ENCODE measurements around the gene KDM3B. TPM values are rescaled to one million over a fixed set of nuclear protein-coding genes. Genes with fewer than 3 reads are reported as not detected.
"Not testable (repeated sequence)": the region's sequence is repeated elsewhere in the genome, so short reads cannot be mapped to it uniquely, and the experiment has no call there.

Gene KDM3B, protein sequence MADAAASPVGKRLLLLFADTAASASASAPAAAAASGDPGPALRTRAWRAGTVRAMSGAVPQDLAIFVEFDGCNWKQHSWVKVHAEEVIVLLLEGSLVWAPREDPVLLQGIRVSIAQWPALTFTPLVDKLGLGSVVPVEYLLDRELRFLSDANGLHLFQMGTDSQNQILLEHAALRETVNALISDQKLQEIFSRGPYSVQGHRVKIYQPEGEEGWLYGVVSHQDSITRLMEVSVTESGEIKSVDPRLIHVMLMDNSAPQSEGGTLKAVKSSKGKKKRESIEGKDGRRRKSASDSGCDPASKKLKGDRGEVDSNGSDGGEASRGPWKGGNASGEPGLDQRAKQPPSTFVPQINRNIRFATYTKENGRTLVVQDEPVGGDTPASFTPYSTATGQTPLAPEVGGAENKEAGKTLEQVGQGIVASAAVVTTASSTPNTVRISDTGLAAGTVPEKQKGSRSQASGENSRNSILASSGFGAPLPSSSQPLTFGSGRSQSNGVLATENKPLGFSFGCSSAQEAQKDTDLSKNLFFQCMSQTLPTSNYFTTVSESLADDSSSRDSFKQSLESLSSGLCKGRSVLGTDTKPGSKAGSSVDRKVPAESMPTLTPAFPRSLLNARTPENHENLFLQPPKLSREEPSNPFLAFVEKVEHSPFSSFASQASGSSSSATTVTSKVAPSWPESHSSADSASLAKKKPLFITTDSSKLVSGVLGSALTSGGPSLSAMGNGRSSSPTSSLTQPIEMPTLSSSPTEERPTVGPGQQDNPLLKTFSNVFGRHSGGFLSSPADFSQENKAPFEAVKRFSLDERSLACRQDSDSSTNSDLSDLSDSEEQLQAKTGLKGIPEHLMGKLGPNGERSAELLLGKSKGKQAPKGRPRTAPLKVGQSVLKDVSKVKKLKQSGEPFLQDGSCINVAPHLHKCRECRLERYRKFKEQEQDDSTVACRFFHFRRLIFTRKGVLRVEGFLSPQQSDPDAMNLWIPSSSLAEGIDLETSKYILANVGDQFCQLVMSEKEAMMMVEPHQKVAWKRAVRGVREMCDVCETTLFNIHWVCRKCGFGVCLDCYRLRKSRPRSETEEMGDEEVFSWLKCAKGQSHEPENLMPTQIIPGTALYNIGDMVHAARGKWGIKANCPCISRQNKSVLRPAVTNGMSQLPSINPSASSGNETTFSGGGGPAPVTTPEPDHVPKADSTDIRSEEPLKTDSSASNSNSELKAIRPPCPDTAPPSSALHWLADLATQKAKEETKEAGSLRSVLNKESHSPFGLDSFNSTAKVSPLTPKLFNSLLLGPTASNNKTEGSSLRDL (N-terminal part only)
- total RNA-seq: 60.4 TPM

DNA sequence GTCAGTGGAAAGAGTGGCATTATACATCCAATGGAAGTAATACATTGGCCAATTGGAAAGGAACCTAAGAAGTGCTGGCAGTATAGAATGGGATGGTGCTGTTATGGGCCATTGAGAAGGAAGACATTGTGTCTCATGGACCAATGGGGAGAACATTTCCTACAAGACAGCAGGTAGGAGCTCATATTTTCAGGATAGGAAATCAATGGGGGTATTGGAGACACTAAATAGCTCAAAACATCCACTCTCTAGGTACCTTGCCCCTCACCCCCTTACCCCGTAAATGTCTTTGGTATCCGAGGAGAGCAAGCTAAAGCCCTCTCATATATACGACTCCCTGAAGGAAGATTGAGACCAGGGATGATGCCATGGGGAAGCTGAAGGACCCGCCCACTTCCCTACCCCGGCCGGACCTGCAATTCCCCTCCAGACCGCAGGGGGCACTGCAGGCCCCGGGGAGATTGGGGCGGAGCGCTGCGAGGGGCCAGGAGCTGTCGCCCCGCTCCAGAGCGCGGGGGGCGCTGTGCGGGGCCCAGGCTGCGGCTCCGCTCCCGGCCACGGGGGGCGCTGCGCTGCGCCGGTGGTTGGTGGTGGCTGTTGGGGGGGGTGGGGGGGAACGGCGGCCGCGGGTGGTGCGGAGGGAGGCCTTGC, at the start of gene KDM3B:
TSS of gene KDM3B (plus strand) at position 615 of the 651 bp plus-strand sequence. CDS start 111 bp downstream, outside the sequence.
- DNase-seq: peak; percentile 84

DNA sequence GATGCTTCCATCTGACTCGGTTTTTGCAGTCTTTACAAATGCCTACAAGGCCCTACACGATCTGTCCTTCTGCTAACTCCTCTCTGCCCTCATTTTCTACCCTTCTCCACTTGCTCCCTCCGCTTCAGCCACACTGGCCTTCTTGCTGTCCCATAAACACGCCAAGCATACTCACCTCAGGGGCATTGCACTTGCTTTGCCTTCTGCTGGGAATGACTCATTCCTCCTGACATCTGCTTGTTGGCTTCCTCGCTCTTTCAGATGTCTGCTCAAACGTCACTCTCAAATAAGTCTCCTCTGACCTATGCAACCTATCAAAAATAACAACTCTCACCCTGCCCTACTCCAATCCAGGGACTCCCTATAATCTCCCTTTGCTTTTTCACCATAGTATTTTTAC, 49.1 kb upstream of the KDM3B start:
- no peak for DNase-seq

DNA sequence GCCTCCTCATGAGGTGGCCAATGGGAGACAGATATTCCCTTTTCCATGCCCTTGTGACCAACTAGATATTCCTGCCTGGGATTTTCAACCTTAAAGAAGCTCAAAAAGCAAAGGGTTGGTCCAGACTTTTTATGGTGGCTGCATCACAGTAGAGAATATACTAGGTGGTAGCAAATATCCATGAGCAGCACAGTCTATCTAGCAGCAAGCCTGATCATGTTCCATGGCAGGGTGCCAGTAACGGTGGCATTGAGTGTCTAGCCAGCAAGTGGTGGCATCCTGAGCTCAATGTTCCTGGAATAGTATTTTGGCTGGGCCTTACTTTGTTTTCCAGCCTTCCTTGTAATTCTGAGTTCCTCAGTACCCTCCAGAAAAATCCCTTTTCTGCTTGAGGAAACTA, 46.7 kb upstream of the KDM3B start:
- DNase-seq: no peak

DNA sequence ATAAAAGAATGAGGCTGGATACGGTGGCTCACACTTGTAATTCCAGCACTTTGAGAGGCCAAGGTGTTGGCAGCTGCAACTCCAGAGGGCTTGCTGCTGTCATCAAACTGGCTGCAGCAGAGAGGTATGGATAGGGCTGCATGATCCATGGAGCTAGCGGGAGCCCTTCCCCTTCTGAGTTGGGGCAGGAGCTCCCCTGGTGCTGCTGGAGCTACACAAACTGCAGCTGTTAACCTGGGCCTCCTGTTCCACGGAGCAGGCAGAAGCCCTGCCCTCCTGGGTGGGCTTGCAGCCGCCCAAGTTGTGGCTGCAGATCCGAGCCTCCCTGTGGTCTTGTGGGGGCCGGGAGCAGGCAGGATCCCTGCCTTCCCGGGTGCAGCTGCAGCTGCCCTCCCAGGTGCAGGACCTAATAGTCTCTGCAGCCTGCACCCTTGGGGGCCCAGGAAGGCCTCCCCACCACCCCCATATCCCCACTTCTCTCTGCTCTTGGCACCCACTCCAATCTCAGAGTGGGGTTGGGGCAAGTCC, 36.7 kb upstream of the KDM3B start:
- no peak for DNase-seq

DNA sequence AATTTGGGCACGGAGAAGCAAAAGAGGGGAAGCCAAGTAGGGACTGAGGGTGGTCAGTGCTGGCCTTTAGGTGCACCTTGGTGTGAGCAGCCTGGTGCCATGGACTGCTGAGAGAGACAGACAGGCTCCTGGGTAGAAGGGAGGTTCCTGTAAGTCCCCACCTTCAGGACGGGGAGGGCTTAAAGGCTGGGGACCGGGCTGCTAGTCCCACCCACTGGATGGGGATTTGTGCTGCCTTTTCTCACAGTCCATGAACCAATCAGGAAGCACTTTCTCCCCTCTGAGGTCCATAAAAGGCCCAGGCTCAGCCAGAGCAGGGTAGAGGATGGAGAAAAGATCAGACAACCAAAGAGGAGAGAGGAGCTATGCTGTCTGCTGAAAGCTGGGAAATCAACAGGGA, 36.1 kb upstream of the KDM3B start:
- no peak for DNase-seq

DNA sequence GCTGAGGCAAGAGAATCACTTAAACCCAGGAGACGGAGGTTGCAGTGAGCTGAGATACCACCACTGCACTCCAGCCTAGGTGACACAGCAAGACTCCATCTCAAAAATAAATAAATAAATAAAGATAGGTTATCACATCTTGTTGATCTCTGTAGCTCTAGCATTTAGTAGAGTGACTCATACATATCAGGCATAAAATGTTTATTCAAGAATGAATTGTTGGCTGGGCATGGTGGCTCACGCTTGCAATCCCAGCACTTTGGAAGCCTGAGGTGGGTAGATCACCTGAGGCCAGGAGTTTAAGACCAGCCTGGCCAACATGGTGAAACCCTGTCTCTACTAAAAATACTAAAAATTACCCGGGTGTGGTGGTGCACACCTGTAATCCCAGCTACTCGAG, 34.3 kb upstream of the KDM3B start:
- DNase-seq: not testable (repeated sequence)

DNA sequence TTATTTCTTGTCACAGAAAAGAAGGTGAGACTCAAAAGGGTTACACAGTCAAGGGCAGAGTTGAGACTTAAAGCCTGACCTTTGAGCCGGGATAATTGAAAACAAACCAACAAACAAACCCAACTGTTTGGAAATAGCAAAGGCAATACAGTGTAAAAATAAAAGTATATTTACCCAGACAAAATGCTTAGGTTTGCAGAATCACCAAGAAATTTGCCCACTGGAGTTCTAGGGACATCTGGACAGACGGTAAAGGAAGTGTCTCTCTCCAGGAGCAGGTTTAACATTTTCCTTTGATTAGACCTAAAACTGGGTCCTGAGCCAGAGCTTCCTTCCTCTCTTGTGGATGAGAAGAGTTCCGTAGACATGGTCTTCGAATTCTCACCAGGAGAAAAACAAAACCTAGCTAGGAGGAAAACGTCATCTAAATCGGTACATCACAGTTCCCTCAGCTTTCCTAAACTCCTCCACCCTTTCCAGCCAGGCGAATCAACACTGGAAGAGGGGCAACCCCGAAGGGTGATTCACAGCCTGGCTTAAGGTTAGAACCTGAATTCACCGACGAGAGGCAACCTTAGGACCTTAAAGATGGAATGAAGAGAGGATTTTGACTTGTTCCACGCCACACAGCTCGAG, 21.6 kb upstream of the KDM3B start:
- no peak for DNase-seq

DNA sequence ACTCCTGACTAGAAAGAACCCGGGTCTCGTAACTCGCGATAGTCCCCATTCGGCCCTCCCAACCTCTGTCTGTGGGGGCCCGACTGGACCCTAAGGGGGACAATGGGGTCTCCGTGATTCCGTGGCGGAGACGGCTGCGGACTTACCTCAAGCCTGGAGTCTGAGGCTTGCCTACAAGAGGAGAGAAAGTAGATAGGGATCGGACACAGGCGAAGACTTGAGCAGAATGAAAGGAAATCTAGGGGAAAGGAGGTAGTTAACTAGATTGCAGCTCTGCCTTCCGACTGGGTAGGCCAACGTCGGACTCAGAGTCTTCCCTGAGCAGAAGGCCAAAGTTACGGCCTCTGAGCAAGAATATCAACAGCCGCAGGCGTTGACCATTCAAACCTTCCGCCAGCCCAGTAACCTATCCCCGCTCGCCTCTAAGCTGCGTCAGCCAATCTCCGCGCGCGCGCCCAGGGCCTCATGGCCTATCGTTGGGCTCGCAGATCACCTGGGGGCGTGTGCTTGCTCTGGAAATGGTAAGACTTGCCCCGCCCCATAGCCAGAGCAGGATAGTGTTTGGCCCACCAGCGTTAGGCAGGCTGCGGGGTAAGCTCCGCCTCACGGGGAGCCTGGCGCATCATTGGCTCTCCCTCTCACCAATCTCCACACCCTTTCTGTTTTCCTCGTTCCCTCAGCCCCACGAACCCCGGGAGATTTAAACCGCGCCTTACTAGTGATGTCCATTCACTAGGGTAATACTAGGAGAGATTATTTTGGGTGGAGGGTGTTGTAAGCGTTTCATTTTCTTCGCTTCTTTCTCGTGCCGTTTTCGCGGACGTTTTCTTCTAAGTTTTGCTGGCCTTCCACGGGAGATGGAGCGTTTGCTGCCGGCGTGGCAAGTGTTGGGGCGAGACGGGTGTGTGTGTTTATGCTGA, 20.8 kb upstream of the KDM3B start, which contains the start of gene CDC25C:
TSS of gene CDC25C (minus strand) at position 356 of the 920 bp plus-strand sequence. CDS start 624 bp downstream, outside the sequence.
- peak; percentile 98 for DNase-seq

DNA sequence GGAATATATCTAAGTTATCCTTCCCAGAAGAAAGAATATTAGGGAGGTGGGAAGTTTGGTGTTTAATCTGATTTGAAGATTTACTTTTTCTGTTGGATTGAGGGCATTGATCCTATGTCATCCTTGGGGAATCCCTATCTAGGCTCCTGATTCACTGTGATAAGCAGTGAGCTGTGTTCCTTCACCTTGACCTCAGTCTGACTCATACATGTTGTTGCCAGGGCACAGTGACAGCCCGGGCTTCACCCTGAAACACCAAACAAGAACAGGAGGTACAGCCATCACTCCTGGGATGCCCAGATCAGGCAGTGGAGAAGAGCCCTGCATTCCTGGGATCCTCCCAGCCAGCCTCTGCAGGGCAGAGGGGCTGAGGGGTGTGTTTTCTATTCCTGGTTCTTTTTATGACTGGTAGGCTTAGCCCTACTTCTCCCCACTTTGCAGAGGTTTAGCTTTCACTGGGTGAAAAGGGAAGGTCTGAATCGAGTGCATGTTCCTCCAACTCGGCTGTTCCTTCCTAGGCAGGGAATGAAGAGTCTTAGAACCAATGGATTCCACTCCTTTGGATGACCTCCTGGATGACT, 17.5 kb upstream of the KDM3B start:
- no peak for DNase-seq

DNA sequence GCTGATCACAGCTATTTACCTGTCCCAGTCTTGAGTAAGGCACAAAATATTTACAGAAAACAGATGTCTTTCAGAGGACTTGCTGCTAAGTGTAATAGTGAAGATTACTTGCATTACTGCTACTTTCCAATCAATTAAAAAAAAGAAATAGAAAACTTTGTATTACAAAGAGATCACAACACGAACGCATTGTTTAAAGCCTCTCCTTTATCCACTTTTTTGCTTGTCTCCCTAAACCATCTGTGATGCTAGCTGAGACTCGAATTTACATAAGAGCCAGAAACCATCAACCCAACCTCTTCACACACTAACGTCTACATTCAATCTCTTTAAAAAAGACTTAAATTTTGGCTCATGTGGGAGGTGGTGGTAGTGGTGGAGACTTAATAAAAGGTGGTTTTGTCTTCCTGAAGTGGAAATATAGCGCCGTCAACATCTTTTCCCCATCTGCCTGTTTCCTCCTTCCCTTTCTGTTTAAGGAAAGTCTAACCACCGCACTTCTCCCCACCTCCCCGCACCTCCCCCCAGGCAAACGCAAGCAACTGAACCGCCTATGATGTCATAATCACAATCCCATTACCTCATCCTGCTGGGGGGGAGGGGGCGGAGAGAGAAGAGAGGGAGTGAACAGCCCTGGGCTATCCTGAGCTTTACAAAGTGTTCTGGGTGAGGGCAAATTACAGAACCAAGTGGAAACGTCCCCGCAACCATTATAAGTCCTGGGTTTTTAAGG, 15.4 kb upstream of the KDM3B start:
- peak; percentile 96 for DNase-seq

DNA sequence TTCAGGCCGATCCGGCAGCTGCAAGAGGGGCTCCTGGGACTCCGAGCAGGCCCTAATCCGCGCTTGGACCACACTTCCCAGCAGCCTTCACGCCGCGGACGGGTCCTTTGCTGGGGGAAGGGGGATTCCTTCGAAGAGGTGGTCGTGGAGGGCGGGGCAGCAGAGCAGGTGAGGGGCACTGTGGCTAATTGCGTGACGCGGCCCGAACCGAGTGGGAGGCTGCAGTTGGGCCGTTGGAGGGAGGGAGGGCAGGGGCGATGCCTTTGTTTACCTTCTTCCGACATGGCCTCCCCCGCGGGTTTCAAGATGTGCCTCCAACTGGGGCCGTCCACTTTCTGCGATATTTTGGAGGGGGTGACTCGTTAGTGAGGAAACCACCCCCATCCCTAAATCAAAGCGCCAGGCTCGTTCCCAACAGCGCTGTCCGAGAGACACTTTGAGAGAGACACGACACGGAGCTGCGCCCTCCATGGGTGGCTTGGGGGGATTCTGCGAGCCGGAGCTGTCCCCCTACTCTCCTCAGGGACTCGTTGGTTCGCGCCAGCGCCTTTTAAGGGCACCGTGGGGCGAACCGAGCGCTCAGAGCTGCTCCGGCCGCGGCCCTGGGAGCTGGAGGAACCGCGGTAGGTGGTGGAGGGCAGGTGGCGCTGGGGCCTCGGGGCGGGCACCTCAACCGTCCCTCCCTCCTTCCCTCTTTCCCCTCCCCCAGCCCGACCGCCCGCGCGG, 14.6 kb upstream of the KDM3B start, which contains the start of gene FAM53C:
TSS of gene FAM53C (plus strand) at position 582 of the 726 bp plus-strand sequence. CDS start 3,070 bp downstream, outside the sequence.
- peak; percentile 98 for DNase-seq

DNA sequence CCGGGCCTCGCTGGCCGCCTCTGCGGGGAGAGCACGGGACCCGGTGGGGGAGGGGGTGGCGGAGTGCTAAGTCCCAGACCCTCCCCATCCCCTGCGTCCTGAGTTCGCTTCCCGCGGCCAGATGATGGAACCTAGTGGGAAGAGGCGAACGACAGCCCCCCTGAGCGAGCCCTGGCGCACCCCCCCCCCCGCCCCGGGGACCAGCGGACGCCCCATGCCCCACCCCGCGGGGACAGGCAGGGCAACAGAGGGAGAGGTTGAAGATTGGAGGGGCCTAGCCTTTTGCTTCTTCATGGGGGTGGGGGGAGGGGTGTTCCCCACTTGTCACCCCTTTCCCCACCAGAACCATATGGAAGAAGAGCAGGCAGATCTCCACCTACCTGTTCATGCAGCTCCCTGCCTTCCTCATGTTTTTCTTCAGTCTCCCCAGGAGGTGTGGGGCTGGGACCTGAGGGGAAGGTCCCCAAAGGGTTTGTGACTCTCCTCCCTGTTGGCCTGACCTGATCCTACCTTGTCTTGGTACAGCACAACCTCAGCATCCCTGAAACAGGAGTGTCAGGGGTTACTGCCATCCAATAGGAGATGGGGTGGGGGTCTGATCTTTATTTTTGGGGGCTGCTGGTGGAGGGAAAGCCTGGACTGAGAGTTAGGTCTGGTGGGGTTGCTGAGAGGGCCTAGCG, 13.9 kb upstream of the KDM3B start:
- no peak for DNase-seq

DNA sequence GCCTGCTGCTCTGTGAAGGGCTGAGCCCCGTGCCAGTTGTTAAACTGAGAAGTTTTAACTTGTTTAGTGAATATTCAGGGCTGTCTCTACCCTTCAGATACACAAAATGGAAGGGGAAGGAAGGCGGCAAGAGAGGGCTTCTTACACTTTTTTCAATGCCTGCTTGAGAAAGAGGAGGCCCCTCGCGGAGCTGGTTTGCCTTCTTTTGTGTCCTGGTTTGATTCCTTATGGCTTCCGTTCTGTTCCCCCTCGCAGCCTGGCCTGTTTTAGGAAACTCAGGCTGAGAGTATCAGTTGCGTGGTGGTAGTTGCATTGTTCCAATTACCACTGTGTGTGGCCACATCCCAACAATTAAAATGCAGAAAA, 13.4 kb upstream of the KDM3B start:
- peak; percentile 33 for DNase-seq

DNA sequence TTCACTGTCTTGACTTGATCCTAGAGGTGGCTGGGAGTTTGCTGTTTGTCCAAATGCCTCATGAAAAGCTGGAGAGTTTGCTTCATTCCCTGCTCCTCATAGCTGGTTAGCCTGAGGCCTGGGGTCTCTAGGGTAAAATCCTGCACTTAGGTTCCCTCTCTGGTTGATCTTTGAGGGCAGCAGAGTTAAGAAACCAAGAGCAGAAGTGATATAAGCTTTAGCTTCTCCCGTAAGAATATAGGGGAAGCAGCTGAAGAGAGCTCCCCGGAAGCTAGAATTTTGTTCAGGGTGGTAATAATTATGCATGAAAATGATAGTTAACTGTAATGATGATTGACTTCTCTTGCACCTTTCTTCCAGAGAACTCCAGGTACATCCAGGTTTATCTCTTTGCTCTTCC, 13.0 kb upstream of the KDM3B start:
- DNase-seq: no peak

DNA sequence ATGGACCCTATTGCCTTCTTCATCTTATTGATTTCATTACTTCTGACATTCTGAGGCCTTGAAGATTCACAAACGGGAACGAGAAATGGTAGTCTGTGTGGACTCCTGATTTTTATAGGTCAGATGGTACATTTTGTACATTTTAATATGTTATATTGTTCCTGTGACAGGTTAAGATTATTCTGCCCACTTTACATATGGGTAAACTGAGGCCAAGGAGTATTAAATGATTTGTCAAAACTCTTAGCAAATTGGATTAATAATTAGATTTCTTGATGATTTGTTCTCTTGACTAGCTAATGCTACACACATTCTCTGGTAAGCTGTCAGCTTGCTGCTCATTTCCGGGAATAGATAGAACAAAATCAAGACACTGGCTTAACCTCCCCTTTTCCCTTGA, 12.5 kb upstream of the KDM3B start:
- DNase-seq: no peak

DNA sequence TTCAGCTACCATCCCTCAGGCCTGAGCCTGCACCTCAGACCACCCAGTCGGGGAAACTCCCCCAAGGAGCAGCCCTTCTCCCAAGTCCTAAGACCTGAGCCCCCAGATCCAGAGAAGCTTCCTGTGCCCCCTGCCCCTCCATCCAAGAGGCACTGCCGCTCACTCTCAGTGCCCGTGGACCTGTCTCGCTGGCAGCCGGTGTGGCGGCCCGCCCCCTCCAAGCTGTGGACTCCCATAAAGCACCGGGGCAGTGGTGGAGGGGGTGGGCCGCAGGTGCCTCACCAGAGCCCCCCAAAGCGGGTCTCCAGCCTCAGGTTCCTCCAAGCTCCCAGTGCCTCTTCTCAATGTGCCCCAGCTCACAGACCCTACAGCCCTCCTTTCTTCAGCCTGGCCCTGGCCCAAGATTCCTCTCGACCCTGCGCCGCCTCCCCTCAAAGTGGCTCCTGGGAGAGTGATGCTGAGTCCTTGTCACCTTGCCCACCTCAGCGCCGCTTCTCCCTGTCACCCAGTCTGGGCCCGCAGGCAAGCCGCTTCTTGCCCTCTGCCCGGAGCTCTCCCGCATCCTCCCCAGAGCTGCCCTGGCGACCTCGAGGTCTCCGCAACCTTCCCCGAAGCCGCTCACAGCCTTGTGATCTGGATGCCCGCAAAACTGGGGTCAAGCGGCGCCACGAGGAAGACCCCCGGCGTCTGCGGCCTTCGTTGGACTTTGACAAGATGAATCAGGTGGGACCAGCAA, 7.4 kb upstream of the KDM3B start:
- no peak for DNase-seq

DNA sequence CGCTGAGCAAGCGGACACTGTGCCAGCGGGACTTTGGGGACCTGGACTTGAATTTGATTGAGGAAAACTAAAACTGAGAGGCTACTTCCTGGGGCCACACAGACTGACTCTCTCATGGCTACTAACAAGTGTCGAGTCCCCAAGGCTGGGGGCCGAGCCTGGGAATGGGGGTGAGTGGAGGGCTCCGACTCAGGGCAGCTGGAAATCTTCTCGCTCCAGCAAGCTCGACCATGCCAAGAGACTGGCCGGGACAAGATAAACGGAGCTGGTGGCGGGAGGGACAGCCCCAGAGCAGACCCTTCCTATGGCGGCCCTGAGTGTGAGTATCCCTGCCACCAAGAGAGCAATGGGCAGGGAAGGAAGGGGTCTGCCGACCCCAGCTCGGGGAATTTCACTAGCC, 5.6 kb upstream of the KDM3B start:
- no peak for DNase-seq

Data from skin of body (tissue), 2 donors.